HG02763 (cell line): ENCODE results near the gene SDC4.

Experiments used
- ATAC-seq: cut with Tn5 transposase; IDR thresholded peaks from one replicate; pipeline ENCODE4 v1.9.1; 2021; ENCODE audit warnings: mild to moderate bottlenecking, moderate library complexity; ENCODE audit not compliant: unreplicated experiment

SDC4 gene, protein sequence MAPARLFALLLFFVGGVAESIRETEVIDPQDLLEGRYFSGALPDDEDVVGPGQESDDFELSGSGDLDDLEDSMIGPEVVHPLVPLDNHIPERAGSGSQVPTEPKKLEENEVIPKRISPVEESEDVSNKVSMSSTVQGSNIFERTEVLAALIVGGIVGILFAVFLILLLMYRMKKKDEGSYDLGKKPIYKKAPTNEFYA

DNA sequence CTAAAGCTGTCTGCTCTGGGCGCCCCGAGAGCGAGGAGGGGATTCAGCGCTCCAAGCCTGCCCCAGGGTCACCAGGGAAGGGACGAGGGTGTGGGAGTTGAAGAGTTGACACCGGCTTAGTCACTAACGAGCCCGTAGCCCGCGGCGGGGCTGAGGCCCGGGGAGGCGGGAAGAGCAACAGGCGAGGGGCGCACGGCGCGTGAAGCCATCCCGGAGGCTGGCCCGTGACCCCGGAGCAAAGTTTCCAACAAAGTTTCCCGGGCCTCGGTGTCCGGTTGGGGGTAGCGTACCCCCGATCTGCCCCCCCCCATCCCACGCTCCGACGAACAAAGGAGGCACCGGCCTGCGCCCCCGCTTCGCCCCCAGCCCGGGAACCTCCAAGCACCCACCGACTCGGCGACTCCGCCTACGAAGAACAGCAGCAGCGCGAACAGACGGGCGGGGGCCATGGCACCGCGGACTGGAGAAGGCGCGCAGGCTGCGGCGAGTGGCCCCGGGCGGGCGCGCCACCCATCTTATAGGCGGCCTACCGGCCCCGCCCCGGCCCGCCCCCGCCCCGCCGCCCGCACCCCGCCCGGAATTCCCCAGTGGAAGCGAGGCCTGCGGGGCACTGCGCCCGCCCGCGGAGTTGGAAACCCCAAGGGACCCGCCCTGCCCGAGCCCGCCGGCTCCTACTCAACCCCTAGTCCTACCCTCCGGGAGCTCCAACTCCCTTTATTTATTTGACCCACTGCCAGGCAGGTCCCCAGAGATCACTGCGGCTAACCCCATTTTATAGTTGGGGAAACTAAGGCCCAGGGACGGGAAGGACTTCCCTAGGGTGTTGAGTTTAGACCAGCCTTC is at the start of gene SDC4:
SDC4 (minus strand) TSS at position 489 of the 843 bp plus-strand sequence; CDS start at position 449, 40 bp downstream.
- no peak for ATAC-seq

DNA sequence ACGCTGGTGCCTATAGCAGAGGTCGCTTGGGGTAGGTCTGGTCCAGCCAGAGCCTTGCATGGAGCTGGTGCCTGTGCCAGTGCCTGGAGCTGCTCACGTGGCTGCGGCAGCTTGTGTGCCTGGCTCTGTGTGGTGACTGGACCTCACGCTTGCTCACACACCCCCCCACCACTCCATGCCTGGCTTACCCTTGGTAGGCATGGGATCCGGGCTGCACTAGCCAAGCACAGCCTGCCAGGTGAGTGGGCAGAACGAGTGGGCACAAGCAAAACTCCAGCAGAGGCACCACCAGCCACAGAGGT is 46.8 kb upstream of the SDC4 start:
- ATAC-seq: no peak

DNA sequence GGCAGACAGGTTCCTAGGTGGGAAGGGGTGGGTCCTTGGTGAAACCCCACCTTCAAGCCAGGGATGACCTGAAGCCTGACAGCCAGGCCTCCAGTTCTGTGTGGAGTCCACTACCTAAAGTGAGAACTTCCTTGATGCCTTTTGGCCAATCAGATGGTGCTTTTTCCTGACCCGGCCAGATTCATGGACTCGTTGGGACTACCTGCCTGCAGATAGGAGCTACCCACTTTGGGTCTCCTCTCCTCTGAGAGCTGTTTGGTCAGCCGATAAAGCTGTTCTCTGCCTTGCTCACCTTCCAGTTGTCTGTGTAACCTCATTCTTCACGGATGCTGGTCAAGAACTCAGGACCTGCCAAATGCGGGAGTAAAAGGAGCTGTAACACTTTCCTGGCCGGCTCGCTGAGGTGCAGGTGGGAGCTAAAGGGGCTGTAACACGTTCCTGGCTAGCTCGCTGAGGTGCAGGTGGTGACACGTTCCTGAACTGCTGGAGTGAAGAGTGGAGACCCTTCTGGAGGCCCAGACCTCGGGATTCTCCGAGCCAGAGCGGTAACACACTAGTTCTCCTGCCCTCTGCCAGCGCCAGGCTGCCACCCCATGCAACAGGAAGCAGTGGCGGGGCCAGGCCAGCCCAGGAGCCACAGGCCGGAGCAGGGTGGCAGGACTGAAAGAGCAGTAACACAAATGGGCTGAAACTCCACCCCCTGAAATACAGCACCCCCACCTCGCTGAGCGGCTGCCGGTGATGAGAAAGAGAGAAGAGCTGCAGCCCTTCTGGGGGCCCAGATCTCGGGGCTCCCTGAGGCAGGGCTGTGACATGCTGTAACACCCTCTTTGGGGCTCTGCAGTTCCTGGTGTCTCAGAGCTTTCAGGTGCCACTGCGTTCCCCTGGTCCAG is 46.2 kb upstream of the SDC4 start:
- no peak for ATAC-seq

DNA sequence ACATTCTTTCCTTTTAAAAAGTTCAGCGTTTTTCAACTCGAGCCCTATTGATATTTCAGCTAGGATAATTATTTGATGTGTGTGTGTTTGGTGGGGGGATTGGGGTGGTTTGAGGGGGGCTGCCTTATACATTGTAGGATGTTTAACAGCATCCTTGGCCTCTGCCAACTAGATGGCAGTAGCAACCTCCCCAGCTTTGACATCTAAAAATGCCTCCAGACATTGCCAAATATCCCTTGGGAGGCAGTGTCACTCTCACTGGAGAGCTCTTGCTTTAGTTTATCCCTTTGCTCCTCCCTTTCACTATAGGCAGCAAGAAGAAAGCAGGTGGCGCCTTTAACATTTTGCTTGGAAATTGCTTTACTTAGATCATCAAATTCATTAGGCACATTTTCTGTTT is 44.5 kb upstream of the SDC4 start:
- no peak for ATAC-seq

DNA sequence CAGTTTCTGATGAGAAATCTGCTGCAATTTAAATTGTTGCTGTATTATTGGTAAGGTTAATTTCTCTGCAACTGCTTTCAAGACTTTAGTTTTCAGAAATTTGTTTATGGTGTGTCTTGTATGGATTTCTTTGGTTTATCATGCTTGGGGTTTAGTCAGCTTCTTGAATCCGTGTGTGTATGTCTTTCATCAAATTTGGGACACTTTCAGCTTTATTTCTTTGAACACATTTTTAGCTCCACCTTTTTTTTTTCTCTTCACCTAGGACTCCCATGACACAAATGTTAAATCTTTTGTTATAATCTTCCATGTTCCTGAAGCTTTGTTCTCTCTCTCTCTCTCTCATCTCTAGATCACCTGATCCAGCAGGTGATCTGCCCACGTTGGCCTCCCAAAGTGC is 43.3 kb upstream of the SDC4 start:
- ATAC-seq: no peak

DNA sequence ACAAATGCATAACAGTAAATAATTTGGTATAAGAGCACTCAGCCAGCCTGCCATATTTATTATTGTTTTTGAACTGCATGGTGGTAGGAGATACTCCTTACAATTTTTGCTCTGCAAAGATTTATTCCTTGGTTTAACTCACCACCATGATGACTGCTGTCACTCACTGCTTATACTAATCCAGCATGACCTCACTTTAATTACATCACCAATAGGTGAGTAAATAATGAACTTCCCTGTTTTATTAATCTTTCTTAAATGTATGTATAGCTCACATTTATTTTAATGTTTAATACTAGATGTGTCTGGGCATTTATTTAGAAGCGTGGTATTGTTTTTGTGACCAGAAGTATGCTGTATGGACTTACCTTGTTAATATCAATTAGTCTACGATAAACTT is 42.7 kb upstream of the SDC4 start:
- ATAC-seq: no peak

DNA sequence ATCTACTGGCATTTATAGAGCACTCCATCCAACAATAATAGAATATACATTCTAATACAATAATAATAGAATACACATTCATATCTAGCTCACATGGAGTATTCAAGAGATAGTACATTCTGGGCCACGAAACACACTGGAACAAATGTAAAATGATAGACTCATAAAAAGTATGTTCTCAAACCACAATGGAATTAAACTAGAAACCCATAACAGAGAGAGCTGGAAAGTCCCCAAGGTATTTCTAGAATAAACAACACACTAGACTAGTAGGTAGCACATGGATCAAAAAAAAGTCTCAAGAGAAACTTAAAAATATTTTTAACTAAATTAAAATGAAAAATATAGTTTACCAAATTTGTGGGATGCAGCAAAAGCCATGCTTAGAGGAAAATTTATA is 39.0 kb upstream of the SDC4 start:
- no peak for ATAC-seq

DNA sequence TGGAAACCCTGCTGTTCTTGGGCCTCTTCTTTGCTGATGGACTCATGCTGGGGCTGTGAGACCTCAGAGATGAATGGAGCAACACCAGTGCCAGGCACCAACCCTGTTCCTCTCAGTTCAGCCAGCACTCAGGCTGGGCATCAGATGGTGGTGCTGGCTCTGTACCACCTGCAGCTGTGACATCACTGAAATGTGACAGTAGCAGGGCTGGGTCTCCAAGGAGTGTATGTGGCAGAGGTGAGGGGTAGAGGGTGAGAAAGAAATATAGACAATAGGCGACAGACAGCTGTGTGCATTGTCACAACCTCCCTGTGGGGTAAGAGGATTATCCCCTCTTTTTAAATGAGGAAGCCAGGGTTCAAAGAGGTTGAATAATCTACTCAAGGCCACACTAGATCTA is 30.0 kb upstream of the SDC4 start, which contains the start of gene TP53TG5:
TP53TG5 (minus strand) TSS at position 135 of the 400 bp plus-strand sequence; CDS start at position 46, 89 bp downstream.
- ATAC-seq: no peak

DNA sequence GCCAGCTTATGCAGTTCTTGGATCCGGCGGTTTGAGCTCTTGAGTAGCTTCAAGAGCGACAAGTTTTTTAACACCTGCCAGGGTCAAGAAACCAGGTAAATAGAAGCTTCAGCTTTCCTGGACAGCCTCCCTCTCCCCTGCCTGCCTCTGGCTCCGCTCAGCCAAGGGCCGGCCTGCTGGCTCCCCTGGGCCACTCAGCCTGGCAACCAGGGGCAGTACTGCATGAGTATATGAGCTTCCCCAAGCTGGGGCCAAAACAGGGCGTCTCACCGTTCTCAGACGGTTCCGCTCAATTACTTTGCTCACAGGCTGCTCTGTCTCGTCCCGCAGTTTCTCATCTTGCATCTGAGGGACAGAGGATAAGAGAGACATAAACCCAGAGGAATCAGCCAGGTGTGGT is 29.0 kb upstream of the SDC4 start:
- ATAC-seq: no peak

DNA sequence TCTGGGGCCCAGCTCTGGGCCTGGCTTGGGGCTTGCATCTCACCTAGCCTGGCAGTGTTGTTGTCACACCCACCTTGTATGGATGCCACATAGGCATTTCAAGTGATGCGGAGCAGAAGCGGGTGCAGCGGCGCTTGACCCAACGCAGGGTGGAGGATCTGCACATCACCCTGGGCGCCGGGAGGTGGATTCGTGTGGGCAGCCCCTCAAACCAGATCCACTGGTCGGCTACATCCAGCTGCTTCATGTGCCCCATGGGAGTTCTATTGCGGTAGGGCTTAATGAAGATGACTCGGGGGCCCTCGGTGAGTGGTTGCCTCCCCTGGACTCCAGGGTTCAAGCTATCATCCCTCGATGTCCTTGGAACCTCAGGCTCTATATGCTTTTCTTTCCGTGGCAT is 26.7 kb upstream of the SDC4 start:
- ATAC-seq: no peak

DNA sequence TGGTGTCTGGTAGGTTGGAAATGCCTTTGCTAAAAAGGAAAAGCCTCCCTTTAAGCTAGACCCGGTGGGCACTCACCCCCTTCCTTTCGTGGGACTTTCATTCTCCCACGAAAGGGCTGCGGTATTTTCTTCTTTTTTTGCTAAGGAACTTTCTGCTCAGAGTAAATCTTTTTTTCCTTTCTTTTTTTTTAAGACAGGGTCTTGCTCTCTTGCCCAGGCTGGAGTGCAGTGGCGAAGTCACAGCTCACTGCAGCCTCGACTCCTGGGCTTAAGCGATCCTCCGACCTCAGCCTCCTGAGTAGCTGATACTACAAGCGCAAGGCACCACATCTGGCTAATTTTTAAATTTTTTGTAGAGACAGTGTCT is 25.9 kb upstream of the SDC4 start:
- no peak for ATAC-seq

DNA sequence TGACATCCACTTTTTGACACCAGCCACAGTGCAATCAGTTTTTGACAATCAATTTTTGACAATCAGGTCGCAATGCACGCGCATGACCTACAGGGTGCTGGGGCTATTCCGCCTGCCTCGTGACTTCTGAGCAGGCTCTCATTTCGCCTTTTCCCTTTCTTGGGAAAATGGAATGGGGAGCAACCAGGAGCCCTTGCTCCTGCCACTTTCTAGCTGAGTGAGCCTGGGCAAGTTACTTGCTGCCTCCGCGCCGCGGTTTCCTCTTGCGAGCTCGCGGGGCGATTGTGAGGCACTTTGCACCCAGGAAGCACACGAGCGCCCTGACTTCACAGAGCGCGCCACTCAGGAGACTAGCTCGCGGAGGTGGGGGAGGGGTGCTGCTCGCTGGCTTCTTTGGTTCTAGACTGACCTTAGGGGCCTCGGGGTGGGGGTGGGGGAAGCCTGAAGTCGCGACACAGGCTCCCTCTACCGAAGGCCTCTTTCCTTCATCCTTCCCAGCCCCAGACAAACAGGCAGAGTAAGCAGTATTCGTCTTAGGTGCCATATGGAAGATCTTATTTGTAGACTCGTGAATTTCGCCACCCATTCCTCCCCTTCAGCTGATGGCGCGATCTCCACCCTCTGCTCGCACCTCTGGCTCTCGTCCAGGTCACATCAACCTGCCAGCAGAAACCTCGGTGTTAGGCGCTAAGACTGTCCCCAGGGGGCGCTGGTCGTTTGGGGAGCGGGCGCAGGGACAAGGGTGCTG is 25.3 kb upstream of the SDC4 start:
- peak; percentile 67 for ATAC-seq

DNA sequence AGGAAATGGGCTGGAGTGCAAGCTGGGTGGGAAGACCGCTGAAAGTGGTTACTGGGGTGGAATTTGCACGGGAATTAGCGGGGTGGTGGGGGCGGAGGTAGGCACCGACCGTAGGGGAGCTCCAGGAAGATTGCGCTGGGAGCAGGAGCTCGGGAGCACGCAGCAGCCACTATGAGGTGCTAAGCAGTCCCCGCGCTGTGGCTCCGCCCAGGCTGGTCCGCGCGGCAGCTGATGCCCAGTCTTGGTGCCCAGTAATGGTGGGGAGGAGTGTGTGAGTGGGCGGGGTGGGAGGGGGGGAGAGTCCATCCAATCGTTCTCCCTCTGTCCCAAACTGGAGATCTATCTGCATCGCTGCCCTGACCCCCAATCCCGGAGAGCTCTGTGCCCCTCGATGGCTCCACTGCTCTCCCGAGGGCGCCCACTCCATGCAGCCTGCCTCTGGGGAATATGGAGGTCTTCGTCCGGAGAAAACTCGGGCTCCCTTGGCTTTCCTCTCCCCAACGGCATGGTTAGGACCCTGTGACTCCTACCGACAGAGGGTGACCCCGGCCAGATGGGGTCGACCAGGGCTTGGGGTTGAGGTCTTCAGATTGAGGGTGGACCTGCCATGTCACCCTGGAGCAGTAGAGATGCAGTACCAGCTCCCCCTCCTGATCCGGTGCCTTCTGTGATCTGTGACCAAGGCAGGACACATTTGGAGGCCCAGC is 24.6 kb upstream of the SDC4 start:
- no peak for ATAC-seq

DNA sequence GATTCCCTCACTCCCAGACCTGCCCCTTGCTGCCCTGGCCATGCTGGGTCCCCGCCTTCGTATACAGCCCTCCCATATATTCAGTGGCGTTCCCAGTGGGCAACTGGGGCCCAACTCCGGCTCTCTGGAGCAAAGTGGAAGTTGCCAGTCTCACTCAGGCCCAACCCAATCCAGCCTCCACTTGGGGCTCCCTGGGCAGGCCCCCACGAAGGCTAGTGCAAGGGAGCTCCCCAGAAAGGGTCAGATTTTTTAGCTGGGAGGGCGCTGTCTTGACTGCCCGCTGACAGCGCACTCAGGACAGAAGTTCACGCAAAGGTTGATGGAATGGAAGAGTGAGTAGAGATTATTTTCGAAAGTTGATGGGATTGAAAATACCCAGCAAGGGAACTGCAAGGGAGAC is 24.0 kb upstream of the SDC4 start:
- no peak for ATAC-seq

DNA sequence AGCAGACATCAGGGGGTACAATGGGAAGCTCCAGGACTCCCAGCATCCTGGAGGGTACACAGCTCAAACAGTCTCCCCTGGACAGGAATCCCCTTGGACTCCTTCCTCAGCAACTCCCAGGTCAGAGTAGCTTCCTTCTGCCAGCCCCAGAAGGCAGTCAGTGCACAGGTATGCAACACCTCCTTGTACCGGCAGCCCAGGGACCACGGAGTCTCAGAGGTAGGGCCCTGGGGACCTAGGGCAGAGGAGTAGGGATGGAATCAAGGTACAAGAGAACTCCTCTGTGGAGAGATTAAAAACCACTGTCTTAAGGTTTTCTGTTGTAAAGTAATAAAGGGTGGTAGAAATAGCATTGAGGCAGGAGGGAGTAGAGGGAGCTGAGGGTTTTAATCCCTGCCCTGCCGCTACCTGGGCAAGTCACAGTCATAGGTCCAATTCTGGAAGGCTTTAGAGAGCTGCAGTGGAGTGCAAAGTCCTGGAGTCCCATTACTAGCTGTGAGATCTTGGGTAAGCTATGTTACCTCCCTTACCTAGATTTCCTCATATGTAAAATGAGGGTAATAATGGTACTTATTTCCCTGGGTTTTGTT is 22.4 kb upstream of the SDC4 start:
- ATAC-seq: no peak

DNA sequence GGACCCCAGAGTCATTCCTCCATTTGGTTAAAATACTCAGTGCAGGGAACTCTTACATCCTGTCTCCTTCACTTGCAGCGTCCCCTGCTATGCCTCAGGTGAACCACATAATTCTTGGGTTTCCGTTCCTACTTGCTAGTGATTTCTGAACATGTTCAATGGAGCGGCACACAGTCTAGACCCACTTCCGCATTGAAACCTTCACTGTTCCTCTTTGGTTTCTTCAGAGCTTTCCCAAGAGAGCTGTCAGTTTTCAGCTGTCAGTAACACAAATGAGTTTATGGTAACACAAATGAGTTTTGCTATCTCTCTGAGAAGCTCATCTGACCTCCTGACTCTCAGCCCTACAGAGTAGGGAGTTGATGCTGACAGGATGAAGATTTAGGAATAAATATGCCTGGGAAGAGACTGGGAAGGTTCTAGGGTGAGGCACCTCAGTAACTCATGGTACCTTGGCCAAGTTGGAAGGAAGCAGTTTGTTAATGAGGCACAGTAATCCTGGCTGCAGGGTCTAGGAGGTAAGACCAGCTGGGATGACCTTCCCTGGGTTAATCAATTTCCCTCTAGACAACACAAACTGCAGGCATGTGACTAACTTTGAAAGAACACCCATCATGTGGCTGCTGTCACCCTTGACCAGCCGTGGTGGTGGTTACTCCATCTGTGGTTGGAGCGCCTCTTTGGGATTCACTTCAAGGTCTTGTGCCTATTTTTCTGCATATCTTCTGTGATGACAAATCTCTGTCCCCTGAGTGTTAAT is 20.2 kb upstream of the SDC4 start:
- ATAC-seq: peak; percentile 73

DNA sequence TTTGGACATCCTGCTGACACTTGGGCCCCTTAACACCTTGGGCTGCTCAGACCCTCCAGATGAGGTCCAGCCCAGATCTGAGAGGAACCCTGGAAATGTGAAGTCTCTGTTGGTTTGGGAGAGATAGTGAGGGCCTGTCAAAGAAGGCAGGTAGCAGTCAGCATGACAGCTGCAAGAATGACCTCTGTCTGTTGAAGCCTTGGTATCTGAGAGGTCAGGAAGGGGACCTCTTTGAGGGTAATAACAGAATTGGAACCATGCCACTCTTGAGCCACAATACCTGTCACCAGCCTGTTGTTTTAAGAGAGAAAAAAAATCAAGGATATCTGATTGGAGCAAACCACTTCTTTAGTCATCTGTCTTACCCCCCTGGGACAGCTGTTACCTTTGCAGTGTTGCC is 18.9 kb upstream of the SDC4 start:
- ATAC-seq: no peak

DNA sequence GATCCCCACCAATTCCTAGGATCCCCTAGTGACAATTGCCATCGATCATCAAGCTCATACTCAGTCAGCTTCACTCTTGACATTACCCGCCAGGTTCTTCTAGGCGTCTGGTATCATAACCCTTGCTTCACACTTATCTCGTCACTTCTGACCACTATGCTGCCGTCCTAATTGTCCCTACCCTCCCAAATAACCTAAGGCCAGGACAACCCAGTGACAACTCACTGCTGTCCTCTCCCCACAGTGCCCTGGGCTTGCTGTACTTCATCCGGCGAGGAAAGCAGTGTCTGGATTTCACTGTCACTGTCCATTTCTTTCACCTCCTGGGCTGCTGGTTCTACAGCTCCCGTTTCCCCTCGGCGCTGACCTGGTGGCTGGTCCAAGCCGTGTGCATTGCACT is 18.4 kb upstream of the SDC4 start:
- ATAC-seq: no peak

DNA sequence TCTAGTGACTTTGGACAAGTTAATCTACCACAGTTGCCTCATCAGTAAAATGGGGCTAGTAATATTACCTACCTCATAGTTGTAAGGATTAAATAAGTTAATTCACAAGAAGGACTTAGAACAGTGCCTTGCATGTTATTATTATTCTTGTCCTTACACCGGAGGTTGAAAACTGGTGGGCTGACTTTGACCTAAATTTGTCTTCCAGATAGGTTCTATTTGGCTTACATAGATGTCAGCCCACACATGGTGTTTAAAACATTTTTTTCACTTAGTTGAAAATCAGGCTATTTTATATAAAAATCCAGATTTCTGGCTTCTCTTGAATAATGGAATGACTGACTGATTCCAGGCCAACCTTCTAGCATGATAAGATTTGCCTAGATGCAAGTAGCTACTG is 18.0 kb upstream of the SDC4 start:
- no peak for ATAC-seq
